Ishikawa (cell line): ENCODE data around the gene ARCN1.

Source experiments
- CEBPB ChIP-seq: IDR thresholded peaks from 2 replicates; pipeline ENCODE4 v1.6.1; 2012
- CREB1 ChIP-seq: IDR thresholded peaks from 2 replicates; pipeline ENCODE4 v1.6.1; 2012; ENCODE audit warnings: low read depth
- NFIC ChIP-seq: IDR thresholded peaks from 2 replicates; pipeline ENCODE4 v1.6.1; 2012
- RAD21 ChIP-seq: IDR thresholded peaks from 2 replicates; pipeline ENCODE4 v1.6.1; 2012; ENCODE audit warnings: low read depth
- TAF1 ChIP-seq: IDR thresholded peaks from 2 replicates; pipeline ENCODE4 v1.6.1; 2012; ENCODE audit warnings: low read depth, mild to moderate bottlenecking
- TEAD4 ChIP-seq: IDR thresholded peaks from 2 replicates; pipeline ENCODE4 v1.6.1; 2012
- YY1 ChIP-seq: IDR thresholded peaks from 2 replicates; pipeline ENCODE4 v1.6.1; 2012; ENCODE audit warnings: low read depth
- TF ChIP-seq, protein P1 (sequence below): IDR thresholded peaks from 2 replicates; pipeline ENCODE4 v1.6.1; 2012
- TF ChIP-seq, protein P2 (sequence below): IDR thresholded peaks from 2 replicates; pipeline ENCODE4 v1.6.1; 2012

DNA sequence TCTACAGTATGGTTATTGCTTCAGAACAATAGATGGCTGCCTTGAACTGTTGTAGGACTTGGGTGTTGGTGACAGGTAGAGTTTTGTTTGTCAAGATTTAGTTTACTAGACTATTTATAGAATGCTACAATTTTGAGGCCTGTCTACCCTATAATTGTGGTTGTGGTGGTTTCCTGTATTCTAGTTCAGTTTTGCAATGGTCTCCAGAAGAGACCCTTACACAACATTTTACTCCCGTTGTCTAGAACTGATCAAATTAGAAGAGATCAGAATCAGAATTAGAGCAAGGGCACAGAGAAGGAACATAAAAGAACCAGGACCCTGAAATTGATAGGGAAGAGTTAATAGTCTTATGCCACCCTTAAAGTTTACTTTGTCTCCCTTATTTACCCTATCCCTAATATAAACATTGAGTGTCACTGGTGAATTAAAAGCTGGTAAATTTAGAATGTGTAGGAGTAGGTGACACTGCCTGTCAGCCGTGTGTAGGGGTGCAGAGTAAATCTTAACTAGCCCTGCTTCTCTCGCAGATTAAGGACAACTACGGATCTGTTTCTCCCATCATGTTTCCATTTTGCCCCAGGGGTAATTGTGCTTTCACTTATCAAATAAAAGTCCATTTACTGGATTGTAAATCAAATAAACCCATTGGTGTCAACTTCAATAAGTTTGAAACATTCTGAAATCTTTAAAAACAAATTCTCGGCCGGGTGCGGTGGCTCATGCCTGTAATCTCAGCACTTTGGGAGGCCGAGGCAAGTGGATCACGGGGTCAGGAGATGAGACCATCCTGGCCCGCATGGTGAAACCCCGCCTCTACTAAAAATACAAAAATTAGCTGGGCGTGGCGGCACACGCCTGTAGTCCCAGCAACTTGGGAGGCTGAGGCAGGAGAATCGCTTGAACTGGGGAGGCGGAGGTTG is 24.3 kb downstream of the ARCN1 start:
- TF ChIP-seq CEBPB (no peak), YY1 (no peak), TAF1 (no peak), CREB1 (no peak), RAD21 (no peak), NFIC (no peak), TEAD4 (no peak)
- TF ChIP-seq, protein P1, sequence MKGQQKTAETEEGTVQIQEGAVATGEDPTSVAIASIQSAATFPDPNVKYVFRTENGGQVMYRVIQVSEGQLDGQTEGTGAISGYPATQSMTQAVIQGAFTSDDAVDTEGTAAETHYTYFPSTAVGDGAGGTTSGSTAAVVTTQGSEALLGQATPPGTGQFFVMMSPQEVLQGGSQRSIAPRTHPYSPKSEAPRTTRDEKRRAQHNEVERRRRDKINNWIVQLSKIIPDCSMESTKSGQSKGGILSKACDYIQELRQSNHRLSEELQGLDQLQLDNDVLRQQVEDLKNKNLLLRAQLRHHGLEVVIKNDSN: no peak
- TF ChIP-seq, protein P2, sequence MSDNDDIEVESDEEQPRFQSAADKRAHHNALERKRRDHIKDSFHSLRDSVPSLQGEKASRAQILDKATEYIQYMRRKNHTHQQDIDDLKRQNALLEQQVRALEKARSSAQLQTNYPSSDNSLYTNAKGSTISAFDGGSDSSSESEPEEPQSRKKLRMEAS: no peak
